Inflammatory macrophage treated with lipopolysaccharide for 1 hour (primary cell): ENCODE results near the gene CTSF.
"Not testable (repeated sequence)": the region's sequence is repeated elsewhere in the genome, so short reads cannot be mapped to it uniquely, and the experiment has no call there.

Experiments used
- DNase-seq, 2 donors: peaks; one replicate each; pipeline ENCODE4 v3.0.0-alpha.2; 2020 to 2022

The CTSF gene

DNA sequence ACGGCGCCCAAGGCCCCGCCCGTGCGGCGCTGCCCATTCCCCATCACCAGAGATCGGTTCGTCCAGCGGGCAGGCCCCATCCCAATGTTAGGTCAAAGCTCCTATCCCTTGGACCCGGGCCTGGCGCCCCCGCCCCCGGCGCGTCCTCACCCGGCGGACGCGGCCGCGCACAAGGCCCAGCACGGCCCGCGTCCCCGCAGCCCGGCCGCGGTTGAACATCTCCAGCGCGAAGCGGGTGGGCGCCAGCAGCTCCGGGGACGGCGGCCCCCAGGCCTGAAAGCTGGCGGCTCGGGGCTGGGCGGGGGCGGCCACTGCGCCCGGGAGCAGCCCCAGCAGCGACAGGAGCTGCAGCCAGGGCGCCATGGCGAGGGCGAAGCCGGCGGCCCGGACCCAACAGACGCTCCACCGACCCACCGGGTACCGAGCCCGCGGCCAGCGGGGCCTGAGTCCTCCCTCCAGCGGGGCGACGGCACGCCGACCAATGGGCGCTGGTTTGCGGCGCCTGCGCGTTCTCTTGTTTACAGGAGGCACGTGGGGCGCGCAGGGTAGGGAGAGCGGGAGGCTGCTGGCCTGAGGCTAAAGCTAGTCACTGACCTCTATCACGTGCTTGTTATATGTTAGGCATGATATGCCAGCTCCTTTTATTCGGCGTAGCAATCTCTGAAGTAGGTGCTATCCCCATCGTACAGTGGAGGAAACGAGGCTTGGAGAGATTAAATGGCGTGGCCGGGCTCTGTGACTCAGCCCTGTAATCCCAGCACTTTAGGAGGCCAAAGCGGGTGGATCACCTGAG, at the start of gene CTSF:
Gene CTSF, minus strand, starts transcription at position 483 of the 793 bp plus-strand sequence. Its CDS starts 120 bp downstream, at position 363.
- DNase-seq: peak; percentile 54 to 77

DNA sequence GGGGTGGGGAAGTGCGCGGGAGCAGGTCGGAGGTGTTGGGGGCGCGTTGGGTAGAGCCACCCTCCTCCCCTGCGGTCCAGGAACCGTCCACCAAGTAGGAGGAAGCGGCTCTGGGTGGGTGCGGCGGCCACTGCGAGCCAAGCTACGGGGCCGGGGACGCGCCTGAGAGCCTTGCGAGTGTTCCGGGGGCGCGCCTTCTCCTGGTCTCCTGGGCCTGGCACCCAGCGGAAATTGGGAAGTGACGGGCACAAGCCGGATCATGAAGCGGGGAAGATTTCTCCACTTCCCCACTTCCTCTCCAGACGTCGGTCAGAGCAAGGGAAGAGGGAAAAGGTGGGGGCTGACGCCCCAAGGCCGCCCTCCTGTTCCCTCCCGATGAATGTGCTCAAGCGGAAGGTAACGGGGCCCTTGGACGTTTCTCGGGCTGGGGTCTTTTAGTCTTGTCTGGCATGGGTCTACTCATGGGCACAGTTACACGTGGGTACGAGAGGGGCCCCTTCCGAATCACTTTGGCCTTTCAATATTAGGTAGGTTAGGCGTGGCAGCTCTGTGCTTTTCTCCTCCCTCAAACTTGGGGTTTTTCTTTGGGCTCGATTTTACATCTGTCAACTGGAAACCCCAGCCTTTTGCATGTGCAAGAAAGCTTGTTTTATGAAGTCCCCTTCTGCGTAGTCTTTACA, 48.9 kb upstream of the CTSF start:
- peak; percentile 84 to 92 for DNase-seq

DNA sequence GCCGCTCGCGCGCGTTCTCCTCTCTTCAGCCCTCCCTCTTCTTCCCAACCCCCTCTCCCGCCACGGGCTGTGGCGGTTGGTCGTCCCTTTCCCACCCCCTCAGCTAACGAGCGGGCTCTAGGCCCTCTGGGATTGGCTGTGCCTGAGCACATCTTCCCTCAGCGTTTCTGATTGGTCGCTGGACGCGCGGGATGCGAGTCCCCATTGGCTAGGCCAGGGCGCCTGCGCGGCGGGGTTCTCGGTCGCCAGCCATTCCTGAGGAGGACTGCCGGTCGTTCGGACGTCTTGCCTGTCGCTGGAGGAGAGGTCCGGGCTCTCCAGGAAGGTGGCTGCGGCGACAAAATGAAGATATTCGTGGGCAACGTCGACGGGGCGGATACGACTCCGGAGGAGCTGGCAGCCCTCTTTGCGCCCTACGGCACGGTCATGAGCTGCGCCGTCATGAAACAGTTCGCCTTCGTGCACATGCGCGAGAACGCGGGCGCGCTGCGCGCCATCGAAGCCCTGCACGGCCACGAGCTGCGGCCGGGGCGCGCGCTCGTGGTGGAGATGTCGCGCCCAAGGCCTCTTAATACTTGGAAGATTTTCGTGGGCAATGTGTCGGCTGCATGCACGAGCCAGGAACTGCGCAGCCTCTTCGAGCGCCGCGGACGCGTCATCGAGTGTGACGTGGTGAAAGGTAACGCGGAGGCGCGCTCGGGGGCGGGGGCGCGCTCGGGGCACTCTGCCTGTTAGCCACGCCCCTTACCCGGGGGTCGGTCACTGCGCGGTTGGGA, 48.2 kb upstream of the CTSF start, which contains the start of gene RBM14:
Gene RBM14, plus strand, starts transcription at position 252 of the 776 bp plus-strand sequence. Its CDS starts 91 bp downstream, at position 343.
- peak; percentile 99 for DNase-seq

DNA sequence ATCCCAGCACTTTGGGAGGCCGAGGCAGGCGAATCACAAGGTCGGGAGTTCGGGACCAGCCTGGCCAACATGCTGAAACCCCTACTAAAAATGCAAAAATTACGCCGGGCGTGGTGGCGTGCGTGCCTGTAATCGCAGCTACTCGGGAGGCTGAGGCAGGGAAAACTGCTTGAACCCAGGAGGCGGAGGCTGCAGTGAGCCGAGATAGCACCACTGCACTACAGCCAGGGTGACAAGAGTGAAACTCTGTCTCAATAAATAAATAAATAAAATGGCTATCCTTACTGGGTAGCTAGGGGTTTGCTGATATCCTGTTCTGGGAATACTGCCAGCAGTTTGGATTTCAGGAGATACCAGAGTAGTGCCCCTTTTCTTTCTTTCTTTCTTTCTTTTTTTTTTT, 45.7 kb upstream of the CTSF start:
- DNase-seq: no peak

DNA sequence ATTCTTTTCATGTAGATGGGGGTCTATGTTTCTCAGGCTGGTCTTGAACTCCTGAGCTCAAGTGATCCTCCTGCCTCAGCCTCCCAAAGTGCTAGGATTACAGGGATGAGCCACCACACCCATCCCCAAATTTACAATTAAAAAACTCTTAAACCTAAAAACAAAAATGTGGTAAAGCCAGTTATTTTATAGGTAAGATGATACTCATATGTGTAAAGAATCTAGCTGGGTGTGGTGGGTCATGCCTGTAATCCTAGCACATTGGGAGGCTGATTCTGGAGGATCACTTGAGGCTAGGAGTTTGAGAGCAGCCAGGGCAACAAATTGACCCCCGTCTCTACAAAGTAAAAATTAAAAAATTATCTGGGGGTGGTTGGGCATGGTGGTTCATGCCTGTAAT, 44.1 kb upstream of the CTSF start:
- no peak for DNase-seq

DNA sequence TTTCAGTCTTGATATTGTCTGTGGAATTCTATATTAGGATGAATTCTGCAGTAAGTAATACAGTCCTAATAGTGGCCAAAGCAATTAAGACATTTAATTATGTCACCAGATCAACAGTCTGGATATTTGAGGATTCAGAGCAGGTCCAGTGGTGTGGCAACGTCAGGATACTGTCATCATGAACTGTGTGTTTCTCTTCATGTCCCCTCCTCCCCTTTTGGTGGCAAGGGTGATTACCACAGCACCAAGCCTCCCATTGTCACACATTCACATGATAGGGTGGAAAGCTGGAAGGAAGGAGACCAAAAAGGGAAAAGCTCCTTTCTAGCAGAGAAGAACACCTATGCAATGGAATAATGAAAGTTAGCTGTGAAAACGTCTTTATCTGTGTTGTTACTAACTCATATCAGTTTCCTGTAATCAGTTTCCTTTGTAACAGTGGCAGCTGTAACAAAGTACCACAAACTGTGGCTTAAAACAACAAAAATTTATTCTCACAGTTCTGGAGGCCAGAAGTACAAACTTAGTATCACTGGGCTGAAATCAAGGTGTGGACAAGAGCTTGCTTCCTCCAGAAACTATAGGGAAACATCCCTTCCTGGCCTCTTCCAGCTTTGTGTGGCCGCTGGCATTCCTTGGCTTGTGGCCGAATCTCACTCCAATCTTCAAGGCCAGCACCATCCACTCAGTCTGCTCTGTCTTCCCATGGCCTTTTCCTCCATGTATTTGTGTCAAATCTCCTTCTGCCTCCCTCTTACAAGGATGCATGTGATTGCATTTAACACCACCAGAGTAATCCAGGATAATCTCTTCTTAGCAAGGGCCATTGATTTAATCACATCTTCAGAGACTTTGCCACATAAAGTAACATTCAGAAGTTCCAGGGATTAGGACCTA, 41.6 kb upstream of the CTSF start:
- DNase-seq: peak in 1 of 2 donors; percentile 47

DNA sequence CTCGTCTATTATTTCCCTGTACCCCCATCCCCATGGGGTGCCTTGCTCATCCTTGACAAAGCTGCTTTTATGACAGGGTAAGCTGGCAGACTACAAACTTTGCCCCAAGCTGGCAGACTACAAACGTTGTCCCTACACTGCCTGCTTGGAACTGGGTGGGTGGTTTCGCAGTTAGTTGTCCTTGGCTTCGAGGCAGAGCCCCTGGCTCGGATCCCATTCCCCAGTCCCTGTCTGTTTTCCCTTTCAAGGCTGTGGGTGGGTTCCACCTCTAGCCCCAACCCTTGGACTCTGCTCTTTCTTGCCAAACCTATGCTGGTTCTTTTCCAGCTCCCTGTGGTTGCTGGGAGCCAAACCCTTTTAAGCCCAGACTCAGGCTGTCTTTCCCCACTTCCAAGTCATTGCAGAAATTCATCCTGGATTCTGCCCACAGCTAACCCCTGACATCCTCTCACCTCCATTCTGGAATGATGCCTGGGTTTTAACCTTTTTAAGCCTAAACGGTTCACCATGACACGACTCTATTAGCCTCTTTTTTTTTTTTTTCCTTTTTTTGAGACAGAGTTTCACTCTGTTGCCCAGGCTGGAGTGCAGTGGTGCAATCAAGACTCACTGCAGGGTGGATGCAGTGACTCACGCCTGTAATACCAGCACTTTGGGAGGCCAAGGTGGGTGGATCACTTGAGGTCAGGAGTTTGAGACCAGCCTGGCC, 38.9 kb upstream of the CTSF start:
- DNase-seq: peak; percentile 24 to 51

DNA sequence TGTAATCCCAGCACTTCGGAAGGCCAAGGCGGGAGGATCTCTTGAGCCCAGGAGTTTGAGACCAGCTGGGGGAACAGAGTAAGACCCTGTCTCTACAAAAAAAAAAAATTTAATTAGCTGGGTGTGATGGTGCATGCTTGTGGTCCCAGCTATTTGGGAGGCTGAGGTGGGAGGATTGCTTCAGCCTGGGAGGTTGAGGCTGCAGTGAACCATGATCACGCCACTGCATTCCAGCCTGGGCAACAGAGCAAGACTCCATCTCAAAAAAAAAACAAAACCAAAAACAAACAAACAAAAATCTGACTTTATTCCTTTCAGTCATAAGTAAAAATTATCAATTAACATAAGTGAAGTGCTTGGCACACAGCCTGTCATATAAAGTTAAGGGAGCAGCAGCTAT, 38.2 kb upstream of the CTSF start:
- DNase-seq: not testable (repeated sequence)

DNA sequence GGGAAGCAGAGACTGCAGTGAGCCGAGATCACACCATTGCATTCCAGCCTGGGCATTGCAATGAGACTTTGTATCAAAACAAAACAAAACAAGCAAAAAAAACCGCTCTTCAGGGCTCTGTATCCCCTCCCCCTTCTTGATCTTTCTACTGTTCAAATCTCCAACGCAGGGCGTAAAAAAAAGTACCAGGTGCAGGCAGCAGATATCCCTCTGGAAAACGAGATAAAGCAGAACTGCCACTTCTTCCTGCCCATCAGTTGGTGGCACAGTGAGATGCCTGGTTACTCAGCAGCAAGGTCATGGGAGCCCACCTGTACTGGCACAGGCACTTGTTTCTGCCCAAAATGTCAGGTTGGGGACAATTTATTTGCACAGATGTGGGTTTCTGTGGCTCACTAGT, 35.7 kb upstream of the CTSF start:
- no peak for DNase-seq

DNA sequence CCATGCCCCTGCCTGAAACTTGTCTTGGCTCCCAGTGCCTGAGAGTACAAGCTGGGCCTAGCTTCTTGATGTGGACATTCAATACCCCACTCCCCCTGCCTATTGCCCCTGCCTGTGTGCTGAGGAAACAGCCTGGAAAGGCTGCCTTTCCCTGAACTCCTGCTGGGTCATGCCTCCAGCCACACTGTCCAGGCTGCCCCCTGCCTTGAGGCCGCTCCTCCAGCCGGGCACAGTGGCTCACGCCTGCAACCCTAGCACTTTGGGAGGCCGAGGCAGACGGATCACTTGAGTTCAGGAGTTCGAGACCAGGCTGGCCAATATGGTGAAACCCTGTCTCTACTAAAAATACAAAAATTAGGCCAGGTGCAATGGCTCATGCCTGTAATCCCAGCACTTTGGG, 34.7 kb upstream of the CTSF start:
- DNase-seq: no peak

DNA sequence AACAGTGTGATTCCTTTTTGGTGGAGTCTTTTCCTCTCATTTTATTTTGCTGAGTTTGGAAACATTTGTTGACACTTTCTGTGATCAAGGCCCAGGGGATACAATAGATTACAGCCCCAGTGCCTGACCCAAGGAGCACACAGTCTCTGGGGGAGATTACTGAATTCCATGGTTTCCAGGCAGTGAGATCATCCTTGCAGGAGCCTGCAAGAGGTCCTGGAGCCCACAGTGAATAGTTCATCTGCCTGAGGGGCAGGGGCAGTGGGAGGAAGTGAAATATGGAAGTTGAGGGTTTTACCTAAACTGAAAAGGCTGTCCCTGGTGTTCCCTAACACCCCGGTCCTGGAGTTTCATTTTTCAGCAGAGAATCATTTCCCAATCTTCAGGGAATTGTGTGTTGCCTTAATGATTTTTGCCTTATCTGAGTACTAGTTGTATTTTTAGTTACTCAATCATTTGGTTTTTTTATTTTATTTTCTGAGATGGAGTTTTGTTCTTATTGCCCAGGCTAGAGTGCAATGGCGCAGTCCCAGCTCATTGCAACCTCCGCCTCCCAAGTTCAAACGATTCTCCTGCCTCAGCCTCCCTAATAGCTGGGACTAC, 32.3 kb upstream of the CTSF start:
- DNase-seq: peak; percentile 32 to 64

DNA sequence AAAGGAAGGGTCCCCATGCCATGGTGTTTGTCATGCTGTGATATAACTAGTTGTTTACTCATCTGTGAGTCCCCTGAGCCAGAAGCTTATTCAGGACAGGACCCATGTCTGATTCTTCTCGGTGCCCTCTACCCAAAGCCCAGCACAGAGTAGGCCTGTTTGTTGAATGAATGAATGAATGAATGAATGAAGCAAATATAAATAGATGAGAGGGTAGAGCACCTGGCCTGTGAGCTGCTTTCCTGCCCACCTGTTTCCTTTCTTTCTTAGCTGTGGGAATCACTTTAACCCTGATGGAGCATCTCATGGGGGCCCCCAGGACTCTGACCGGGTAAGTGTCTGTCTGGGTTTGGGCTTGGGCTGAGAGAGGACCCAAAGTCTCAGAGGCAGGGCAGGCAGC, 31.8 kb upstream of the CTSF start:
- no peak for DNase-seq

DNA sequence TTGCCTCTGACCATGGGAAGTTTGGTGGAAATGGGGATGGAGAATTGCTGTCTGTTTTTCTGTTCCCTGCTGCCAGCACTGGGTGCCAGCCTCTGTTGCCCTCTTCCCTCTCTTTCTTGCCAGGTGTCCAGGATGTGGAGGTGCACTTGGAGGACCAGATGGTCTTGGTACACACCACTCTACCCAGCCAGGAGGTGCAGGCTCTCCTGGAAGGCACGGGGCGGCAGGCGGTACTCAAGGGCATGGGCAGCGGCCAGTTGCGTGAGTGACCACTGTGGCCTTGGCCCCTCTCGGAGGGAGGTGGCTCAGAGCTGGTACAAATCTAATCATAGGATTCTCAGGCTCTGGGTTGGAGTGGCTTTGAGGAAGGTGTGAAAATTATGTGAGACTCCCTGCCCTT, 30.6 kb upstream of the CTSF start:
- no peak for DNase-seq

DNA sequence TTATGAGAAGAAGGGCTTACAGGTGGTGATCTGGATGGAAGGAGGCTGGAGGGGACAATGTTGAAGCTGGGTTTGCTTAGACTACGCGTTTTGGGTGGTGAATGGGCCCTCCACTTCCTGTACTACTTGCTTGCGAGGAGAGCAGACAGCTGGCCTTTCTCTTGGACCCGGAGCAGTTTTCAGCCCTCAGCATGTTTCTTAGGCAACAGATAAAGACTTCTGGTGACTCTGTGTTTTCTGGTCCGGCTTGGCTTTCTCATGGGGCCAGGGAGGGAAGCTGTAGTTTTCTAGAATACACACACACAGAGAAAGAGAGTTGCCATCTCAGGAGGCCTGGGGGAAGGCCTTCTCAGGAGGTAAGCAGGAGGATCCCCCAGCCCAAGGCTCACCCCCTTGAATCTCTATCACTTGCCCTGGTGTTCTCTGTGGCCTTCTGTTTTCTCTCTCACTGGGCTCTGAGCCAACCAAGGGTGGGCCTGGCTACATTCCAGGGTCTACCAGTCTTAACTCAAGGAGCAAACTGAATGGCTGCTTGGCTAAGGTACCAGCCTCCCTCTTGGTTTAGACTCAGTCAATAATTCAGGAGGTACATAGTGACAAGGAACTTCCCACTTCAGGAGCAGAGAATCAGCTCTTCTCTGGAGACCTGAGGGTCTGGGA, 27.0 kb upstream of the CTSF start:
- no peak for DNase-seq

DNA sequence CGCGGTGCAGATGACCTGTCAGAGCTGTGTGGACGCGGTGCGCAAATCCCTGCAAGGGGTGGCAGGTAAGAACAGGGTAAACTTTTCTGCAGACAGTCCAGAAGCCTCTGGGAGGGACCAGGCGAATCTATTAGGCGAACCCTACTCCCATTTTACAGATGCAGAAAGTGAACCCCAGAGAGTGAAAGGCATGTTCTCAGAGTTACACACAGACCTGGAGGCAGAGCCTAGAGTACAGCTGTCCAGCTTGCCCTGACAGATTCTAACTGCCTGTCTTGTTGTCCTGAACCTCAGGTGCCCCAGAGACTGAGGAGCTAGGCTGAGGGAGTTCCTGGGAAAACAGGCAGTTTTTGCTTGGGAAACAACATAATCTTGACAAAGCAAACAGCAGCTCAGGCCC, 25.2 kb upstream of the CTSF start:
- DNase-seq: no peak

DNA sequence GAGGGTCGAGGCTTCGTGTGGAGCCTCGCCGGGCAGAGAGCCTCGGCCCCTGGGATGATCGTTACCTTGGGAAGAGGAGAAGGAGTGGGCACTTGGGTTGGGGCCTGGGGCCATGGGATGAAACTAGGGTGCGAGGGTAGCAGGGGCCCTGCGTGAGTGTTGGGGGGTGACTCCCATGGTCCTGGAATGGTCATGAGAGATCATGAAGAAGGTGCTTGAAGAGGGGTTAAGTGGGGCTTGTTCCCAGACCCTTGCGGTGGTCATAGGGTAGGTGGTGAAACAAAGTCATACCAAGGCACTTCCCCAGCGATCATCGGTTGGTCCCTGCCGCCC, 24.9 kb upstream of the CTSF start:
- DNase-seq: no peak

DNA sequence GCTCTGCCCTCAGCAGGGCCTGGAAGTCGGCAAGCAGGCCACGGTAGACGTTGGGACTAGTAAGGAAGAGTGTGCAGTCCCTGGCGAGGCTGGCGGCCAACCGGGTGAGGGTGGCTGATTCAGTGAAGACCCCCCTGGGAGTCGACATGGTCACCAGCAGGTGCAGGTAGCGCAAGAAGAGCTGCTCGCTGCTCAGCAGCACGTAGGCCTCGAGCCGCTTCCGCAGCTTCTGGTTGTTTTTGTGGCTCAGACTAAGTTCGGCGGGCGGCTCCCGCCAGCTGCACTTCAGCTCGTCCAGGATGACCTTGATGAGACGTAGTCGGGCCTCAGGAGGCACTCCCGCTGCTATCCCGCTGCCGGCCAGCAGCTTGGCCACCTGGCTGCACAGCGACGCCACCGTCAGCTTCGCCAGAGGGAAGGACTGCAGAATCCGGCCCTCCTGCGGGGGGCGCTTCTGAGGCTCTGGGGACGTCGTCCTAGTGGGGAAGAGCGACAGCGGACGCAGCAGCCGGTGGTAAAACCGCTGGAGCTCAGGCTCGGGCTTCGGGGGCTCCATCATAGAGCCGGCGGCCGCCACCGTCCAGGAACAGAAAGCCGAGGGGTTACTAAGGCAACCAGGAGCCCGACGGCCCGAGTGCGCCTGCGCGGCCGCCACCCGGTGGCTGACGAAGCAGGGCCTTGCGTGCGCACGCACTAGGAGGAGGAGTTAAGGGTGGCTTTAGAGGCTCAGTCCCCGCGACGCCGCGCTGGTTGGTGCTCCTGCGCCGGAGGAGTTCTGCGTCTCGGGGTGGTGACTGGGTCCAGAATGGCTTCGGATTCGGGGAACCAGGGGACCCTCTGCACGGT, 24.3 kb upstream of the CTSF start, which contains the start of the genes CCDC87 and CCS:
Gene CCDC87, minus strand, starts transcription at position 607 of the 846 bp plus-strand sequence. Its CDS starts 48 bp downstream, at position 559.
Gene CCS, plus strand, starts transcription at position 729 of the 846 bp plus-strand sequence. Its CDS starts 77 bp downstream, at position 806.
- peak; percentile 94 to 98 for DNase-seq

DNA sequence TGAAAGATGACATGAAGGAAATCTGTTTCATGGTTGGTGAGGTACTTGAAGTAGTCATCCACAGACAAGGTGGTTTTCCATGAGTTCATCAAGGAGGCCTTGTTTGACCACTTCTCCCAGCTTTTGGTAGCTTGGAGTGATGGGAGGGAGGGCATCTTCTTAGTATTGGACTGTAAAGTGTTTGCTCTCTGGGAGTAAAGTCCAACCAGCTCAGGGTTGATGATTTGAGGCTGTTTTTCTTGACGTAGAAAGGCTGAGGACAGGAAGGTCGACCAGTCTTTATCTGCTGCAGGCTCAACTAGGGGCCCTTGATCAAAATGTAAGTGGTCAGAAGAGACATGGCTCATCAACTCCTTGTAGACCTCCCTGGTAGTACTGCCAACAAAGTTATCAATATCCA, 22.8 kb upstream of the CTSF start:
- DNase-seq: no peak

DNA sequence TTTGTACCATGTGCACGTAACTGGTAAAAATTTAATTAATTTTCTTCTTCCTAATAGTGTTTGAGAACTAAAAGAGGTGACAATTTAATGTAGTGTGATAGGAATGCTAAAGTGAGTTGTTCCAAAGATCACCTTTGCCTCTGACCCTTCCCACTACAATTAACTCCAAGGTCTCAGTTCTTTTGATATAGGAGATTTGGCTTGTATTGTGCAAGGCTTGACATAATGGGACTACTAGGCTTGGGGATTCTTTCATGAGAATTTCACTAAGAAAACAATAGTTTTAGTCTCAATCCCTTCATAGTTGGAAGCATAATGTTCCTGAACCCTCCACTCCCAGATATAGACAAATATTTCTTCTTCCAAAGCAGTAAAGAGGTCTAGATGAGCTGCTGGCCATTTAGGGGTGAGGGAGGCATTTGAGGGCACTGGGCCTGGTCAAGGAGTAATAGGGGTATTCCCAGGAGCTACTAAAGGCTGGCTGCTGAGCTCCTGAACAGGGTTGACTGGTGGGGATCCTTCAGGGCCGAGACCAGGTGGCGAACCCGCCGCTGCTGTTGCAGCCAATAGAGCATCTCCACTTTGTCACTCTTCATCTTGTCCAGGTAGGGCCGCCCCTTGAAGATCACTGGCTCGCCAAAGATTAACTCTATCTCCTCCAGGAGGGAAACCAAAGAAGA, 21.7 kb upstream of the CTSF start:
- no peak for DNase-seq
